GM11168 (cell line): Measurements from ENCODE around the gene ZNF532.

ENCODE experiments used
- in situ Hi-C: fragments of 300-500 bp; cut with MboI; formaldehyde crosslinking; loops from one replicate; pipeline ENCODE4 v1.12.0; 2022; ENCODE audit warnings: low sequenced_read_pairs; ENCODE audit not compliant: unreplicated experiment

Gene ZNF532

DNA sequence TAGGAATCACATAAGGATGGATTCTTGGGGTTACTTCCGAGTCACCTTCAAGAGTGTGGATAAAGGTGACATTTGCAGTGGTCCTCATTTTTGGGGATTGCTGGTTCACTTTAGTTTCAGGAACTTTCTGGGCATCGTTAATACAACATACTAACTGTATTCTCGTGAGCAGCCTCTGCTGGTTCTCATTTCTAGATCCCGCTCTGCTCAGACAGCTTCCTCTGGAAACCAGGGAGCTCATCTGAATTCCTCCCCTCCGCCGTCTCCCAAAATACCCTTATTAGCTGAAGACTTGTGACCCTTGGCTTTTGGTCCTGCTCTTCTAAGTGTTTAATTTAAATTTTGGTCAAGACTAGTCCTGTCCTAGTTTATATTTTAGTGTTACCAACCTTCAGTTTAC lies 64.5 kb downstream of the ZNF532 start:
- in situ Hi-C loops = no loop called here

DNA sequence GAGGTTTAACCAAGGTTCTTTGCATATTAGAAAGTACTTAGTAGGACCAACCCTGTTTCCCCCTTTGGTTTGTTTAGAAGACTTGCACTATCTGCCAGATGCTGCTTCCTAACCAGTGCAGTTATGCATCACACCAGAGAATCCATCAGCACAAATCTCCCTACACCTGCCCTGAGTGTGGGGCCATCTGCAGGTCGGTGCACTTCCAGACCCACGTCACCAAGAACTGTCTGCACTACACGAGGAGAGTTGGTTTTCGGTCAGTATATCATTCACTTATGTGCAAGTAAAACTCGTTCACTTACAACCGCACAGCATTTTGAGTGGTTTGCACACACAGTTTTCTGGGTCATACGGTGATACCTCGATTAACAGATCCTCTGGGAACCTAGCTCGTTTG lies 69.7 kb downstream of the ZNF532 start:
- in situ Hi-C loops = no loop called here

GRCh38 chr18:58934933-58935577 lies 70.4 kb downstream of the ZNF532 start:
- in situ Hi-C loops = no loop called here

- in situ Hi-C loops = no loop called here
Measured at GRCh38 chr18:58937071-58937886, 72.6 kb downstream of the ZNF532 start.

- in situ Hi-C loops = no loop called here
Measured at GRCh38 chr18:58937887-58938267, 73.2 kb downstream of the ZNF532 start.

GRCh38 chr18:58941426-58942099 lies 76.9 kb downstream of the ZNF532 start:
- in situ Hi-C loops = no loop called here

DNA sequence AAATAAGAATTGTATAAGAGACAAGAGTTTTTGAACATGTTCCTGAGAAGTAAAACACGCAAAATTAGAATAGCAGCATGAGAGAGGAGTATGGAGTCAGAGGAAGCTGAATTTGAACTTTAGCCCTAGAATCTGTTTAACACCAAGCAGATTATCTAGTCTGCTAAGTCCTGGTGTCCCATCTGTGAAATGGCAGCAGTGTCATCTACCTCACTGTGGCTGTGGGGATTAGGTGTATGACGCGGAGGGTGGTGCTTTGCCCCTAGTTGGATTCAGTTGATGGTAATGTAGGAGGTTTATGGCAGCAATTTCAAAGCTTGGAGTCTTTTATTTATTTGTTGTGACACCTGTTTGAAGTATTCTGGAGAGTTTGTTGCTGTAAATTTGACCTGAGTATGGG lies 79.2 kb downstream of the ZNF532 start:
- in situ Hi-C loops = no loop called here

GRCh38 chr18:58947136-58947732 lies 82.6 kb downstream of the ZNF532 start:
- in situ Hi-C loops = no loop called here

GRCh38 chr18:58949031-58949430 lies 84.4 kb downstream of the ZNF532 start:
- in situ Hi-C loops = no loop called here

- in situ Hi-C loops = no loop called here
Measured at GRCh38 chr18:58951986-58952702, 87.5 kb downstream of the ZNF532 start.

DNA sequence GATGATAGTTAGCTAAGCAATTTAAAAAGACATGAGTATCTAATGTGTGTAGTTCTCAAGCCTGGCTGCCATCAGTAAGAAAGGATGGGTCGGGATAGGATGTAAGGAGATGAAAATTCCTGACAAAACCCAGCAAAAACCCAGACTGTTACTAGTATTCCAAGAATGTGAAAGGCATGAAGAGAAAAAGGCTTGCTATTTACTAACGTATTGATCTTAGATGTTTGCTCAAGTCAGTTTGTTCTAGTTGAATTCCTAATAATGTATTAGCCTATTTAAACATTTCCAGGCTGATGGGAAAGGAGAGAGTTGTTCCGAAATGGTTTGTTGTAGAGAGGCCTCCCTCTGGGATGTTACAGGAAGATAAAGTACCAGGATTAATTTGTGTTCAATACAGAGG lies 88.2 kb downstream of the ZNF532 start:
- in situ Hi-C loops = no loop called here

DNA sequence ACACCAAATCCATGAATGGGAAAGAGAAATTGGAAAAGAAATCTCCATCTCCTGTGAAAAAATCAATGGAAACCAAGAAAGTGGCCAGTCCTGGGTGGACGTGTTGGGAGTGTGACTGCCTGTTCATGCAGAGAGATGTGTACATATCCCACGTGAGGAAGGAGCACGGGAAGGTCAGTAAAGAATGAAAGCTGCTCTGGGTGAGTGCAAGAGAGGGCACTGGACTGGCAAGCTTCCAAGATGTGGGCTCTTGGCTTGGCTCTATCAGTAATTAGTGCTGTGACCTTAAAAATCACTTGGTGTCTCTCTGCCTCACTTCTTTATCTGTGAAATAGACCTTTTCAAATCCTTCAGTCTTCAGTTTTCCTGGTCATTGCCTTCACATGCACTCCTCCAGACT lies 89.0 kb downstream of the ZNF532 start:
- in situ Hi-C loops = no loop called here

DNA sequence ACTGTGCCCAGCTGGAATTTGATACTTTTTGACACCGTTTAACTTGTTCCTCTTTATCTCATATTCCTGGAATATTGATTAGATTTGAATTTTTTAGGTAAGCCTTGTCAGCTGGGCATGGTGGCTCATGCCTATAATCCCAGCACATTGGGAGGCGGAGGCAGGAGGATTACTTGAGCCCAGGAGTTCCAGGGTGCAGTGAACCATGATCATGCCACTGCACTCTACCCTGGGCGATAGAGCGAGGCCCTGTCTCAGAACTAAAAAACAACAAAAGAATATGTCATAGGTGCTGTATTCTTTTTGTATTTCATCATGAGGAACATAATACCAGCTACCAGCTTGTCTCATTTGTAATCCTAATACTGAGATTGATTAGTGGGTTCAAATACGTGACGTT lies 90.3 kb downstream of the ZNF532 start:
- in situ Hi-C loops = no loop called here

- in situ Hi-C loops = no loop called here
Measured at GRCh38 chr18:58955738-58956137, 91.1 kb downstream of the ZNF532 start.

DNA sequence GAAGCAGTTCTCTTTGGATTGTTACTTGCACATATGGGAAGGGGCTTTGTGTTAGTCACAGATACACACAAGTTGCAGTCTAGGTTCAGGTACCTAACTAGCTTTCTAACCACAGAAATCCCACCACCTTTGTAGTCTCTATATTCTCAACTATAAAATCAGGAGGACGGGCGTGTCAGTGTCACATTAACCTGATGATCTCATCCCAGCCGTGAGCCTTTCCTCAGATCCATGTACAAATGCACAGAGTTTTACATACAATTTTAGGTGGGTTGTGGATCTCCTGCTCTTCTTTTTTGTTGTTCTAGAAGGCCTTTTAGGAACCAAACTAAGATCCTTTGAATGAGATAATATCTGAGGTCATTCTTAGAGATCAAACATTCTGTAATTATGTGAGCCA lies 94.0 kb downstream of the ZNF532 start:
- in situ Hi-C loops = no loop called here

DNA sequence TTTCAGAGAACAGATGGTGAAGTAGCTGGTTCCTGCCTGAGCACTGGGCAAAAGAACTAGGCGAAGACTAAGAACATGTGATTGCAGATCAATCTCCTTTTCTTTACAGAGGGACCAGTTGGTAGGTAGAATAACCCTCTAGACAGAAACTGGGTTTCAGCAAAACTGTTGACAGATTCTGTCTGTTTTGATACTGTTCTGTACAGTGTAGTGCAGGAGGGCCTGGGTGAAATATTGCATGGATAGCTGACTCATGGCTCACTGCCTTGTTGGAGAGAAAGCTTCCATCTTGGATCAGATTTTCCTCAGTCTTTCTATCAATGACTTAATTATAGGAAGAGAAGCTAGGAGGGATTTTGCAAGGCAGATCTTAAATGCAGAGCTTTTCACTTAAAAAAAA lies 95.8 kb downstream of the ZNF532 start:
- in situ Hi-C loops = no loop called here

- in situ Hi-C loops = no loop called here
Measured at GRCh38 chr18:58960946-58961722, 96.5 kb downstream of the ZNF532 start.

DNA sequence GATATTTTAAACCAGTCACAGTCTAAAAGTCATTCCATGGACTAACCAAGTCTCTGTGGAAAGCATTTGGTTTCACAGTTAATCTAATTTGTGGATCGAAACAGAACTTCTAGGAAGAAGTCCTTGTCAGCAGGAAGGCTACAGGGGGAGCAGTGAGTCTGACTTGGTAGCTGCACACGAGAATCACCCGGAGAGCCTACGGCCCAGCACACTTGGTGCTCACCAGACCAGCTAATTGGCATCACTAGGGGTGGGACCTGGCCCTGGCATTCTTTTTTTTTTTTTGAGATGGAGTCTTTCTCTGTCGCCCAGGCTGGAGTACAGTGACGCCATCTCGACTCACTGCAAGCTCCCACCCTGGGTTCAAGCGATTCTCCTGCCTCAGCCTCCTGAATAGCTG lies 97.7 kb downstream of the ZNF532 start:
- in situ Hi-C loops = no loop called here

- in situ Hi-C loops = no loop called here
Measured at GRCh38 chr18:58965291-58966004, 100.8 kb downstream of the ZNF532 start.
